B cell (primary cell): Measurements from ENCODE around the gene FARP1. TPM values are rescaled to one million over a fixed set of nuclear protein-coding genes. Genes with fewer than 3 reads are reported as not detected.

ENCODE experiments used
- ATAC-seq: fragments of 200-7000 bp; cut with Tn5 transposase; one replicate; pipeline ENCODE4 v1.10.0; 2021; ENCODE audit warnings: low read depth, mild to moderate bottlenecking, moderate number of reproducible peaks, moderate library complexity
- CTCF ChIA-PET: fragments of 350-600 bp; sonication (Branson Sonifier 250); formaldehyde crosslinking; loops from one replicate; lab custom pipeline; 2021; ENCODE audit warnings: antibody characterized with exemption, inconsistent platforms; lab: Charles Lee
- POLR2A ChIA-PET: fragments of 350-600 bp; sonication (Branson Sonifier 250); formaldehyde crosslinking; loops from one replicate; lab custom pipeline; 2021; ENCODE audit warnings: antibody characterized with exemption; lab: Charles Lee
- DNase-seq: peaks from one replicate; pipeline ENCODE4 v3.0.0; 2013
- H2AFZ ChIP-seq: 2 replicates; pipeline ENCODE4 v1.6.1; 2012; ENCODE audit warnings: mild to moderate bottlenecking, low read depth, low read length; ENCODE audit not compliant: insufficient read depth, poor library complexity, severe bottlenecking
- H3K27ac ChIP-seq, 2 donors: 1 replicate in 1 of 2; 2 replicates in 1 of 2; pipeline ENCODE4 v1.5.1; 2012 to 2013; ENCODE audit warnings: low read length in 2 of 2, mild to moderate bottlenecking in 2 of 2, moderate library complexity in 1 of 2
- H3K27me3 ChIP-seq, 4 experiments: fragments of 200-600 bp in 1 of 4; sonication (generic) in 1 of 4; replicated peaks in 1 of 4; 1 replicate in 2 of 4; 2 replicates in 2 of 4; pipeline versions ENCODE4 v1.6.1 to v1.7.0; 2013 to 2016; ENCODE audit warnings: low read length in 3 of 4, mild to moderate bottlenecking in 2 of 4, mixed read lengths in 1 of 4, moderate library complexity in 1 of 4; ENCODE audit not compliant: insufficient read depth in 4 of 4, control insufficient read depth in 3 of 4; ENCODE audit errors: control extremely low read depth in 1 of 4
- H3K36me3 ChIP-seq, 2 experiments: replicated peaks in 1 of 2; 1 replicate in 1 of 2; 2 replicates in 1 of 2; pipeline versions ENCODE4 v1.6.1 to v1.7.1; 2013; ENCODE audit warnings: low read length in 1 of 2; ENCODE audit not compliant: insufficient read depth in 2 of 2, control insufficient read depth in 1 of 2; ENCODE audit errors: control extremely low read depth in 1 of 2, extremely low read depth in 1 of 2
- H3K4me1 ChIP-seq, 2 donors: fragments of 200-600 bp in 1 of 2; sonication (generic) in 1 of 2; 1 replicate in 1 of 2; 2 replicates in 1 of 2; pipeline versions ENCODE4 v1.5.1 to v1.6.1; 2013 to 2017; ENCODE audit warnings: low read length in 2 of 2; ENCODE audit not compliant: control insufficient read depth in 2 of 2, insufficient read depth in 2 of 2
- H3K4me2 ChIP-seq: replicated peaks from 2 replicates; pipeline ENCODE3; 2012; ENCODE audit warnings: mild to moderate bottlenecking, low read depth, low read length; ENCODE audit not compliant: poor library complexity, severe bottlenecking
- H3K4me3 ChIP-seq, 5 experiments: fragments of 200-600 bp in 1 of 5; sonication (generic) in 1 of 5; 1 replicate in 3 of 5; 2 replicates in 2 of 5; pipeline versions ENCODE4 v1.5.1 to v1.7.0; 2011 to 2016; ENCODE audit warnings: low read length in 4 of 5, mild to moderate bottlenecking in 4 of 5, low read depth in 2 of 5, control low read depth in 1 of 5, moderate library complexity in 1 of 5; ENCODE audit not compliant: insufficient read depth in 1 of 5; ENCODE audit errors: control extremely low read depth in 1 of 5, extremely low read depth in 1 of 5
- H3K79me2 ChIP-seq: fragments of 200-600 bp; sonication (generic); one replicate; pipeline ENCODE4 v1.6.0; 2016; ENCODE audit warnings: low read length; ENCODE audit not compliant: control insufficient read depth, insufficient read depth
- H3K9ac ChIP-seq: fragments of 200-600 bp; sonication (generic); 2 replicates; pipeline ENCODE4 v1.6.1; 2017; ENCODE audit warnings: mild to moderate bottlenecking, low read length, moderate library complexity
- H3K9me3 ChIP-seq, 3 donors: one replicate each; pipeline versions ENCODE4 v1.6.1 to v1.7.1; 2013; ENCODE audit warnings: low read length in 2 of 3; ENCODE audit not compliant: control insufficient read depth in 2 of 3, insufficient read depth in 1 of 3; ENCODE audit errors: control extremely low read depth in 1 of 3
- H4K20me1 ChIP-seq: 2 replicates; pipeline ENCODE4 v1.6.0; 2012; ENCODE audit warnings: mild to moderate bottlenecking, low read length; ENCODE audit not compliant: insufficient read depth, control insufficient read depth, poor library complexity, severe bottlenecking
- H3K27ac Mint-ChIP-seq: one replicate; pipeline ENCODE4 v1.8.0; 2021; ENCODE audit warnings: mixed read lengths
- H3K27me3 Mint-ChIP-seq: one replicate; pipeline ENCODE4 v1.8.0; 2021; ENCODE audit warnings: mixed read lengths
- H3K4me1 Mint-ChIP-seq: one replicate; pipeline ENCODE4 v1.8.0; 2021; ENCODE audit warnings: mixed read lengths
- H3K4me3 Mint-ChIP-seq: one replicate; pipeline ENCODE4 v1.8.0; 2021; ENCODE audit warnings: mixed read lengths
- H3K9me3 Mint-ChIP-seq: one replicate; pipeline ENCODE4 v1.8.0; 2022; ENCODE audit warnings: mixed read lengths; ENCODE audit not compliant: insufficient read depth
- EZH2 ChIP-seq: IDR thresholded peaks from 2 replicates; pipeline ENCODE4 v1.6.1; 2012; ENCODE audit warnings: borderline replicate concordance, low read depth, mild to moderate bottlenecking, moderate library complexity, low read length; ENCODE audit not compliant: insufficient read depth, poor library complexity, severe bottlenecking
- WGBS: methylation state at CpG from one replicate; pipeline ENCODE4 v1.1.5; 2013; ENCODE audit warnings: missing lambda C conversion rate; ENCODE audit not compliant: insufficient coverage; 5-methylcytosine and 5-hydroxymethylcytosine counted together
- intact Hi-C: fragments of 100-400 bp; cut with micrococcal nuclease; formaldehyde crosslinking; loops from one replicate; pipeline ENCODE4 v1.10.0; 2022
- polyA plus RNA-seq: library from polyadenylated mRNA; depleted of rRNA; stranded (reverse); fragments of >200 nt; gene quantifications from 2 replicates; pipeline ENCODE4 v1.2.3, GENCODE V29; 2012
- total RNA-seq, 2 donors: library from RNA; stranded (reverse); fragments of 120-200 nt in 1 of 2; gene quantifications; 1 replicate in 1 of 2; 2 replicates in 1 of 2; pipeline versions ENCODE4 v1.2.3 to v1.2.4, GENCODE V29; 2013 to 2022
- TF ChIP-seq, protein P1 (sequence below): fragments of 200-600 bp; IDR thresholded peaks from one replicate; pipeline ENCODE4 v1.8.0; 2022; ENCODE audit warnings: antibody characterized with exemption, mild to moderate bottlenecking

FARP1 gene
- total and polyA plus RNA-seq, 2 donors (not counting 1 experiment from before 2014, with no cell fraction given): 0.15 to 1.5 TPM

DNA sequence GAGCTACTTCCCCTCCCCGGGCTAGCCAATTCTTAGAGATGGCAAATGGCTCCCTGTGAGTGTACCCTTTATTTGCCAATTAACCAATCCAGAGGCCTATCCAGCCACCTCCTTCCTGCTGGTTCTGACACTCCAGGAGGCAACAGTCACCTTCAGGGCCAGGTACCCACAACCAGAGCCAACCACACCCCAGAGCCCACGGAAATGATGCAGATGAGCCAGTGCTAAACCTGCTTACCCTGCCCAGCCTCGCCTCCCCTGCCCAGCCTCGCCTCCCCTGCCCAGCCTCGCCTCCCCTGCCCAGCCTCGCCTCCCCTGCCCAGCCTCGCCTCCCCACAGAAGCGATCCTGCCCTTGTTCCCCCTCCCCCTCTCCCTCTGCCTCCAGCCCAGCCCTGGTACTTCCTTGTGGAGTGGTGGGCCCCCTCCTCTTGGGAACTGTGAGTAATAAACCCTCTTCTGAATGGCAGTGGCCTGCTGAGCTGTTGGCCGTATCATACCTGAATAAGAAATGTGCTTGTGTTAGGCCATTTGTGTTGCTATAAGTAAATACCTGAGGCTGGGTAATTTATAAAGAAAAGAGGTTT is 207.9 kb downstream of the FARP1 start:
- Mint-ChIP-seq H3K27ac (no peak overlapping the region), H3K9me3 (no peaks in the 10 kb centered on the region), H3K4me3 (no peak overlapping the region), H3K27me3 (peaks cover 6% of the 10 kb centered on the region), H3K4me1 (no peaks in the 10 kb centered on the region)
- Histone ChIP-seq H3K4me1 (no peaks in the 10 kb centered on the region), H3K9me3 (peaks cover 0 to 4% (median 0%) of the 10 kb centered on the region in 3 donors), H3K4me2 (no peak overlapping the region), H3K27ac (no peak overlapping the region), H3K79me2 (no peaks in the 10 kb centered on the region), H3K27me3 (no peaks in the 10 kb centered on the region), H3K36me3 (no peaks in the 10 kb centered on the region), H3K9ac (no peak overlapping the region), H2AFZ (no peak overlapping the region), H4K20me1 (no peaks in the 10 kb centered on the region), H3K4me3 (no peak overlapping the region)
- intact Hi-C loops: no loop called here
- CTCF ChIA-PET: no interaction called here
- ATAC-seq (no peak), DNase-seq (no peak)
- POLR2A ChIA-PET: no interaction called here
- TF ChIP-seq EZH2: no peak
- TF ChIP-seq, protein P1, sequence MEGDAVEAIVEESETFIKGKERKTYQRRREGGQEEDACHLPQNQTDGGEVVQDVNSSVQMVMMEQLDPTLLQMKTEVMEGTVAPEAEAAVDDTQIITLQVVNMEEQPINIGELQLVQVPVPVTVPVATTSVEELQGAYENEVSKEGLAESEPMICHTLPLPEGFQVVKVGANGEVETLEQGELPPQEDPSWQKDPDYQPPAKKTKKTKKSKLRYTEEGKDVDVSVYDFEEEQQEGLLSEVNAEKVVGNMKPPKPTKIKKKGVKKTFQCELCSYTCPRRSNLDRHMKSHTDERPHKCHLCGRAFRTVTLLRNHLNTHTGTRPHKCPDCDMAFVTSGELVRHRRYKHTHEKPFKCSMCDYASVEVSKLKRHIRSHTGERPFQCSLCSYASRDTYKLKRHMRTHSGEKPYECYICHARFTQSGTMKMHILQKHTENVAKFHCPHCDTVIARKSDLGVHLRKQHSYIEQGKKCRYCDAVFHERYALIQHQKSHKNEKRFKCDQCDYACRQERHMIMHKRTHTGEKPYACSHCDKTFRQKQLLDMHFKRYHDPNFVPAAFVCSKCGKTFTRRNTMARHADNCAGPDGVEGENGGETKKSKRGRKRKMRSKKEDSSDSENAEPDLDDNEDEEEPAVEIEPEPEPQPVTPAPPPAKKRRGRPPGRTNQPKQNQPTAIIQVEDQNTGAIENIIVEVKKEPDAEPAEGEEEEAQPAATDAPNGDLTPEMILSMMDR: no peak
- WGBS: 92% methylated on average over 4 of the region's 9 CpGs

GRCh38 chr13:98351636-98352035 is 208.7 kb downstream of the FARP1 start:
- H3K36me3 ChIP-seq: no peaks in the 10 kb centered on the region
- H3K4me2 ChIP-seq: no peak overlapping the region
- no peak overlapping the region for H3K27ac ChIP-seq
- Mint-ChIP-seq H3K27me3 (peaks cover 6% of the 10 kb centered on the region), H3K4me1 (no peaks in the 10 kb centered on the region), H3K9me3 (no peaks in the 10 kb centered on the region), H3K27ac (no peak overlapping the region), H3K4me3 (no peak overlapping the region)
- TF ChIP-seq EZH2: no peak
- TF ChIP-seq, protein P1: no peak
- H3K9ac ChIP-seq: no peak overlapping the region
- no peak overlapping the region for H3K4me3 ChIP-seq
- H2AFZ ChIP-seq: no peak overlapping the region
- H3K27me3 ChIP-seq: no peaks in the 10 kb centered on the region
- no peaks in the 10 kb centered on the region for H3K79me2 ChIP-seq
- no peak for ATAC-seq
- DNase-seq: no peak
- H4K20me1 ChIP-seq: no peaks in the 10 kb centered on the region
- intact Hi-C loops: no loop called here
- ChIA-PET CTCF (no interaction called here), POLR2A (no interaction called here)
- peaks cover 0 to 4% (median 0%) of the 10 kb centered on the region in 3 donors for H3K9me3 ChIP-seq
- WGBS: 80% methylated on average over 1 of the region's 8 CpGs
- no peaks in the 10 kb centered on the region for H3K4me1 ChIP-seq
